HepG2 (cell line): ENCODE results near the gene SLC18A3. TPM values are rescaled to one million over a fixed set of nuclear protein-coding genes. Genes with fewer than 3 reads are reported as not detected.

Experiments used
- ATAC-seq: fragments of 200-7000 bp; cut with Tn5 transposase; 3 replicates; pipeline ENCODE4 v1.9.1; 2020; ENCODE audit warnings: mild to moderate bottlenecking, moderate library complexity
- BruUV-seq: library from RNA; stranded (reverse); fragments of 400-500 nt; replicated peaks from 2 replicates; lab custom pipeline; 2021; lab: Mats Ljungman, UMichigan
- CTCF ChIA-PET: fragments of 300-600 bp; formaldehyde crosslinking; extraction: SDS; loops from one replicate; lab custom pipeline; 2021; ENCODE audit warnings: low total read pairs, inconsistent platforms, low intra/inter-chr PET ratio; lab: Yijun Ruan, JAX
- POLR2A ChIA-PET: fragments of 350-600 bp; sonication (Branson Sonifier 250); formaldehyde crosslinking; loops from one replicate; lab custom pipeline; 2020; ENCODE audit warnings: antibody characterized with exemption, inconsistent platforms; lab: Yijun Ruan, JAX
- DNase-seq: peaks from one replicate; pipeline ENCODE4 v3.0.0-alpha.2; 2015; ENCODE audit warnings: low spot score
- FAIRE-seq: peaks from 3 replicates; lab custom pipeline; 2011; peaks lifted over from hg19 to GRCh38; lab: Jason Lieb, UNC
- H2AFZ ChIP-seq: one replicate; pipeline ENCODE4 v1.6.1; 2011; ENCODE audit warnings: low read length, inconsistent platforms
- H3K27ac ChIP-seq: fragments of 300-600 bp; 3 replicates; pipeline ENCODE4 v1.8.0; 2011; ENCODE audit warnings: mixed run types, mild to moderate bottlenecking, mixed read lengths, low read length, inconsistent platforms; ENCODE audit not compliant: insufficient read depth; ENCODE audit errors: extremely low read length
- H3K27me3 ChIP-seq, 2 experiments: fragments of 200-600 bp in 1 of 2; 2 replicates in 1 of 2; 3 replicates in 1 of 2; pipeline versions ENCODE4 v1.6.0 to v1.8.0; 2011; ENCODE audit warnings: low read length in 2 of 2, mild to moderate bottlenecking in 2 of 2, moderate library complexity in 2 of 2, inconsistent platforms in 1 of 2; ENCODE audit not compliant: insufficient read depth in 2 of 2, control insufficient read depth in 1 of 2
- H3K36me3 ChIP-seq, 2 experiments: fragments of 200-600 bp in 1 of 2; replicated peaks in 1 of 2; 2 replicates in 1 of 2; 3 replicates in 1 of 2; pipeline versions ENCODE4 v1.5.1 to v1.8.0; 2011; ENCODE audit warnings: low read length in 2 of 2, inconsistent platforms in 1 of 2; ENCODE audit not compliant: insufficient read depth in 2 of 2, control insufficient read depth in 1 of 2
- H3K4me1 ChIP-seq: 2 replicates; pipeline ENCODE4 v1.5.1; 2012; ENCODE audit warnings: low read length, inconsistent platforms; ENCODE audit not compliant: insufficient read depth
- H3K4me2 ChIP-seq: 2 replicates; pipeline ENCODE4 v1.6.0; 2011; ENCODE audit warnings: low read depth, low read length, inconsistent platforms
- H3K4me3 ChIP-seq, 3 experiments: fragments of 200-600 bp in 1 of 3; sonication (generic), shearing (Covaris generic) in 1 of 3; replicated peaks in 1 of 3; 2 replicates each; pipeline ENCODE4 v1.5.1; 2011 to 2016; ENCODE audit warnings: low read length in 3 of 3, inconsistent platforms in 2 of 3, low read depth in 2 of 3, mild to moderate bottlenecking in 2 of 3, control low read depth in 1 of 3, mixed read lengths in 1 of 3; ENCODE audit not compliant: insufficient read depth in 1 of 3
- H3K79me2 ChIP-seq: one replicate; pipeline ENCODE4 v1.6.1; 2011; ENCODE audit warnings: low read length, inconsistent platforms; ENCODE audit not compliant: insufficient read depth
- H3K9ac ChIP-seq: 2 replicates; pipeline ENCODE4 v1.6.0; 2011; ENCODE audit warnings: mild to moderate bottlenecking, low read depth, low read length, inconsistent platforms; ENCODE audit not compliant: insufficient read depth
- H3K9me3 ChIP-seq: 2 replicates; pipeline ENCODE4 v1.5.1; 2012; ENCODE audit warnings: mild to moderate bottlenecking, low read length
- H4K20me1 ChIP-seq: 2 replicates; pipeline ENCODE4 v1.6.0; 2011; ENCODE audit warnings: inconsistent platforms, mild to moderate bottlenecking, low read length, moderate library complexity; ENCODE audit not compliant: insufficient read depth
- CREB1 ChIP-seq, 2 experiments: fragments of 450-650 bp in 1 of 2; IDR thresholded peaks; 2 replicates each; pipeline ENCODE4 v1.6.1; 2016 to 2017; ENCODE audit warnings: control low read depth in 1 of 2, mild to moderate bottlenecking in 1 of 2, missing compliant biosample characterization in 1 of 2, missing genetic modification characterization in 1 of 2
- EZH2 ChIP-seq: conservative IDR thresholded peaks from 2 replicates; pipeline ENCODE4 v1.6.1; 2012; ENCODE audit warnings: mild to moderate bottlenecking, low read depth, low read length, moderate library complexity
- FOXA1 ChIP-seq, 2 experiments: fragments of 450-650 bp in 1 of 2; sonication (generic) in 1 of 2; formaldehyde crosslinking in 1 of 2; IDR thresholded peaks; 2 replicates each; pipeline versions ENCODE4 v1.4.0 to v1.6.1; 2016 to 2020; ENCODE audit warnings: missing genetic modification reagents in 1 of 2
- IKZF4 ChIP-seq: sonication (generic); formaldehyde crosslinking; IDR thresholded peaks from 2 replicates; pipeline ENCODE4 v1.5.1; 2020; ENCODE audit warnings: borderline replicate concordance, mild to moderate bottlenecking, low read depth, missing genetic modification reagents; ENCODE audit errors: not compliant biosample characterization
- IRF2 ChIP-seq: IDR thresholded peaks from 2 replicates; pipeline ENCODE4 v1.6.1; 2018; ENCODE audit warnings: missing genetic modification reagents, missing compliant biosample characterization
- RFXANK ChIP-seq: IDR thresholded peaks from 2 replicates; pipeline ENCODE4 v1.6.1; 2016
- SNRNP70 ChIP-seq: fragments of 200-400 bp; formaldehyde crosslinking; IDR thresholded peaks from 2 replicates; pipeline ENCODE4 v1.6.1; 2017; ENCODE audit warnings: mild to moderate bottlenecking, low read depth, low read length, moderate library complexity
- ZBTB42 ChIP-seq: sonication (generic); formaldehyde crosslinking; IDR thresholded peaks from 2 replicates; pipeline ENCODE4 v1.5.0; 2020; ENCODE audit warnings: mild to moderate bottlenecking, missing genetic modification reagents
- ZNF33B ChIP-seq: sonication (generic); formaldehyde crosslinking; IDR thresholded peaks from 2 replicates; pipeline ENCODE4 v1.5.1; 2020; ENCODE audit warnings: mild to moderate bottlenecking, missing genetic modification reagents
- ZNF350 ChIP-seq: sonication (generic); formaldehyde crosslinking; IDR thresholded peaks from 2 replicates; pipeline ENCODE4 v1.4.0; 2020; ENCODE audit warnings: mild to moderate bottlenecking, low read depth, missing genetic modification reagents, borderline replicate concordance
- ZNF619 ChIP-seq: sonication (generic); formaldehyde crosslinking; IDR thresholded peaks from 2 replicates; pipeline ENCODE4 v1.4.0; 2020; ENCODE audit warnings: mild to moderate bottlenecking, missing genetic modification reagents
- WGBS: methylation state at CpG from one replicate; pipeline ENCODE4 v1.1.6; 2017; ENCODE audit warnings: low lambda C conversion rate; 5-methylcytosine and 5-hydroxymethylcytosine counted together
- in situ Hi-C: cut with HindIII; loops from 2 replicates; pipeline ENCODE4 v1.10.0; 2017; ENCODE audit warnings: low pct_unique_long_range_greater_than_20kb; ENCODE audit not compliant: extremely low pct_ligation_motif_present
- intact Hi-C: fragments of 100-400 bp; cut with micrococcal nuclease; formaldehyde crosslinking; loops from one replicate; pipeline ENCODE4 v1.10.0; 2022; ENCODE audit not compliant: unreplicated experiment
- polyA plus RNA-seq, 8 experiments: library from polyadenylated mRNA; depleted of rRNA in 3 of 8; stranded (reverse) in 7 of 8; unstranded in 1 of 8; fragments of >200 nt; fragmentation: Illumina TruSeq in 4 of 8; extraction: Trizol in 4 of 8; gene quantifications; 2 replicates each; pipeline versions ENCODE4 v1.2.1 to v1.2.3, GENCODE V29; 2011 to 2016; ENCODE audit warnings: low read depth in 4 of 8, missing spikeins in 1 of 8, mixed read lengths in 1 of 8; ENCODE audit not compliant: insufficient read depth in 1 of 8
- total RNA-seq, 5 experiments: library from RNA; depleted of rRNA; stranded (reverse); fragments of >200 nt; fragmentation: Illumina TruSeq; extraction: Trizol; gene quantifications; 2 replicates each; pipeline ENCODE4 v1.2.3, GENCODE V29; 2016; ENCODE audit warnings: low read depth in 1 of 5

The SLC18A3 gene
- total and polyA plus RNA-seq, 2 of the 13 experiments (the other 11 are each of a cell fraction or from before 2014, with no cell fraction given), result not detected

- Histone ChIP-seq H3K79me2 (no peaks in the 10 kb centered on the region), H3K4me3 (no peak overlapping the region), H3K9ac (no peak overlapping the region), H3K4me1 (no peaks in the 10 kb centered on the region), H2AFZ (no peak overlapping the region), H3K27me3 (peaks cover 10 to 60% of the 10 kb centered on the region in 2 experiments; a peak in 4 of 5 replicates), H3K27ac (no peak overlapping the region), H3K36me3 (no peaks in the 10 kb centered on the region), H3K9me3 (no peaks in the 10 kb centered on the region), H3K4me2 (no peak overlapping the region), H4K20me1 (peaks cover 2% of the 10 kb centered on the region; the same call in 1 of the 2 replicates)
- no TSS peak for BruUV-seq
- ATAC-seq (no peak), FAIRE-seq (no peak), DNase-seq (no peak)
- ChIA-PET CTCF (no interaction called here), POLR2A (no interaction called here)
- intact Hi-C loops (no loop called here), in situ Hi-C loops (no loop called here)
- WGBS, result 14% methylated on average over 7 of the region's 23 CpGs
- TF ChIP-seq IRF2 (CRISPR knock-in tag) (no peak), EZH2 (peak; percentile 89; the same call in 1 of the 2 replicates)
Observed at GRCh38 chr10:49613165-49613881, 3.2 kb downstream of the SLC18A3 start.

GRCh38 chr10:49613882-49614241 is 3.8 kb downstream of the SLC18A3 start, which contains the start of gene CHAT:
TSS of gene CHAT (plus strand) at chr10:49614037. CDS start at chr10:49614190, 153 bp downstream.
- POLR2A ChIA-PET, result no interaction called here
- intact Hi-C loops (no loop called here), in situ Hi-C loops (no loop called here)
- DNase-seq (no peak), FAIRE-seq (no peak), ATAC-seq (no peak)
- Histone ChIP-seq H3K4me1 (no peaks in the 10 kb centered on the region), H3K79me2 (no peaks in the 10 kb centered on the region), H3K9ac (no peak within 1 kb of the TSS), H3K4me3 (no peak within 1 kb of the TSS), H3K36me3 (no peaks in the 10 kb centered on the region), H3K27ac (no peak within 1 kb of the TSS), H2AFZ (no peak within 1 kb of the TSS), H3K4me2 (no peak within 1 kb of the TSS), H4K20me1 (peaks cover 2% of the 10 kb centered on the region; the same call in 1 of the 2 replicates), H3K27me3 (peaks cover 9 to 54% of the 10 kb centered on the region in 2 experiments; a peak in 4 of 5 replicates), H3K9me3 (no peaks in the 10 kb centered on the region)
- WGBS, result 26% methylated on average over 10 of the region's 10 CpGs
- CTCF ChIA-PET, result no interaction called here
- BruUV-seq, result no TSS peak
- no peak for TF ChIP-seq IKZF4 (CRISPR knock-in tag)
- TF ChIP-seq SNRNP70, result no peak
- no peak for TF ChIP-seq ZNF33B (CRISPR knock-in tag)
- no peak for TF ChIP-seq ZBTB42
- TF ChIP-seq ZNF619, result no peak
- no peak for TF ChIP-seq RFXANK (CRISPR knock-in tag)
- TF ChIP-seq CREB1 (IDR thresholded peaks at IDR 0.05), result no peak
- no peak for TF ChIP-seq CREB1 (CRISPR knock-in tag; IDR thresholded peaks at IDR 0.05)
- no peak for TF ChIP-seq ZNF350 (CRISPR knock-in tag)
- TF ChIP-seq FOXA1 (IDR thresholded peaks at IDR 0.05), result no peak
- no peak for TF ChIP-seq FOXA1 (CRISPR knock-in tag; IDR thresholded peaks at IDR 0.05)
